Epithelial cell of esophagus (primary cell): ENCODE data around the gene PJA2.

ENCODE experiments used
- DNase-seq: peaks from one replicate; pipeline ENCODE4 v3.0.0; 2010; ENCODE audit warnings: low read depth
- H3K4me3 ChIP-seq: 2 replicates; pipeline ENCODE4 v1.5.1; 2011; ENCODE audit warnings: mild to moderate bottlenecking, low read length, control low read depth
- CTCF ChIP-seq: IDR thresholded peaks from 2 replicates; pipeline ENCODE4 v1.5.1; 2011; ENCODE audit warnings: low read depth, mild to moderate bottlenecking, low read length, control low read depth, inconsistent platforms; ENCODE audit not compliant: insufficient read depth; ENCODE audit errors: missing control alignments

PJA2 gene

GRCh38 chr5:109373932-109374331 is 35.8 kb downstream of the PJA2 start:
- no peak for TF ChIP-seq CTCF
- DNase-seq: no peak
- H3K4me3 ChIP-seq: no peak overlapping the region

GRCh38 chr5:109370343-109370742 is 39.4 kb downstream of the PJA2 start:
- no peak overlapping the region for H3K4me3 ChIP-seq
- no peak for DNase-seq
- no peak for TF ChIP-seq CTCF

- H3K4me3 ChIP-seq: no peak overlapping the region
- DNase-seq: no peak
- no peak for TF ChIP-seq CTCF
These were observed 44.1 kb downstream of the PJA2 start for GRCh38 chr5:109365653-109366052.

GRCh38 chr5:109364977-109365376 is 44.8 kb downstream of the PJA2 start:
- H3K4me3 ChIP-seq: no peak overlapping the region
- no peak for DNase-seq
- no peak for TF ChIP-seq CTCF

GRCh38 chr5:109359642-109360041 is 50.1 kb downstream of the PJA2 start:
- TF ChIP-seq CTCF: no peak
- no peak overlapping the region for H3K4me3 ChIP-seq
- DNase-seq: no peak

GRCh38 chr5:109357807-109358206 is 52.0 kb downstream of the PJA2 start:
- H3K4me3 ChIP-seq: no peak overlapping the region
- no peak for DNase-seq
- TF ChIP-seq CTCF: no peak

GRCh38 chr5:109354761-109355160 is 55.0 kb downstream of the PJA2 start:
- no peak overlapping the region for H3K4me3 ChIP-seq
- peak; percentile 30 for DNase-seq
- no peak for TF ChIP-seq CTCF
